ENCODE results near the gene CC2D1B.

GRCh38 chr1:52345252-52345651, 20.8 kb downstream of the CC2D1B start:
- no peak for TF ChIP-seq CTCF (IDR thresholded peaks at IDR 0.05)
- no peak for TF ChIP-seq POLR2A (IDR thresholded peaks at IDR 0.05)
- TF ChIP-seq EP300 (IDR thresholded peaks at IDR 0.05), result no peak
- TF ChIP-seq POLR2AphosphoS5 (IDR thresholded peaks at IDR 0.05), result no peak
